Astrocyte (in vitro differentiated cells and primary cell): ENCODE measurements around the gene COL4A4.

Experiments
- CTCF ChIP-seq: IDR thresholded peaks from 2 replicates; pipeline ENCODE4 v1.5.1; 2011; ENCODE audit warnings: low read depth, mild to moderate bottlenecking, inconsistent platforms, low read length, moderate library complexity; ENCODE audit not compliant: insufficient read depth
- EZH2 ChIP-seq: IDR thresholded peaks from 2 replicates; pipeline ENCODE4 v1.6.1; 2012; ENCODE audit warnings: mild to moderate bottlenecking, low read length, inconsistent platforms; ENCODE audit not compliant: insufficient read depth

GRCh38 chr2:227161947-227162346 lies 2.1 kb downstream of the COL4A4 start:
- no peak for TF ChIP-seq CTCF
- no peak for TF ChIP-seq EZH2
